Osteocyte (in vitro differentiated cells): ENCODE data around the gene CKMT2. TPM values are rescaled to one million over a fixed set of nuclear protein-coding genes. Genes with fewer than 3 reads are reported as not detected.

Experiments used
- DNase-seq: peaks from one replicate; pipeline ENCODE4 v3.0.0; 2021; ENCODE audit warnings: mixed read lengths; ENCODE audit not compliant: unreplicated experiment; ENCODE audit errors: extremely low spot score
- H3K27ac Mint-ChIP-seq: one replicate; pipeline ENCODE4 v1.8.0; 2021; ENCODE audit warnings: mild to moderate bottlenecking, mixed read lengths; ENCODE audit not compliant: unreplicated experiment
- H3K27me3 Mint-ChIP-seq: one replicate; pipeline ENCODE4 v1.8.0; 2021; ENCODE audit warnings: mixed read lengths; ENCODE audit not compliant: unreplicated experiment
- H3K36me3 Mint-ChIP-seq: one replicate; pipeline ENCODE4 v1.8.0; 2021; ENCODE audit warnings: mixed read lengths; ENCODE audit not compliant: unreplicated experiment
- H3K4me1 Mint-ChIP-seq: one replicate; pipeline ENCODE4 v1.8.0; 2021; ENCODE audit warnings: mixed read lengths; ENCODE audit not compliant: unreplicated experiment
- H3K4me3 Mint-ChIP-seq: one replicate; pipeline ENCODE4 v1.8.0; 2021; ENCODE audit warnings: mild to moderate bottlenecking, moderate library complexity, mixed read lengths; ENCODE audit not compliant: unreplicated experiment
- H3K9me3 Mint-ChIP-seq: one replicate; pipeline ENCODE4 v1.8.0; 2021; ENCODE audit warnings: mixed read lengths; ENCODE audit not compliant: unreplicated experiment
- CTCF ChIP-seq: fragments of 200-600 bp; sonication (generic); IDR thresholded peaks from 2 replicates; pipeline ENCODE4 v1.5.0; 2021; ENCODE audit warnings: antibody characterized with exemption, mild to moderate bottlenecking, moderate library complexity
- total RNA-seq: library from RNA; stranded (reverse); gene quantifications from 2 replicates; pipeline ENCODE4 v1.2.1, GENCODE V29; 2021

CKMT2 gene
- total RNA-seq, 1 donor from 2014 or later: not detected

GRCh38 chr5:81246697-81247096 lies 13.6 kb downstream of the CKMT2 start:
- H3K27ac Mint-ChIP-seq: no peak overlapping the region
- H3K4me1 Mint-ChIP-seq: peaks cover 4% of the 10 kb centered on the region
- H3K27me3 Mint-ChIP-seq: no peaks in the 10 kb centered on the region
- H3K4me3 Mint-ChIP-seq: no peak overlapping the region
- TF ChIP-seq CTCF: no peak
- peaks cover 6% of the 10 kb centered on the region for H3K36me3 Mint-ChIP-seq
- peaks cover 4% of the 10 kb centered on the region for H3K9me3 Mint-ChIP-seq
- no peak for DNase-seq

GRCh38 chr5:81247441-81247972 lies 14.4 kb downstream of the CKMT2 start:
- Mint-ChIP-seq H3K27ac (no peak overlapping the region), H3K36me3 (peaks cover 6% of the 10 kb centered on the region), H3K4me1 (peaks cover 4% of the 10 kb centered on the region), H3K27me3 (no peaks in the 10 kb centered on the region), H3K4me3 (no peak overlapping the region), H3K9me3 (peaks cover 4% of the 10 kb centered on the region)
- TF ChIP-seq CTCF: no peak
- DNase-seq: no peak

GRCh38 chr5:81249240-81249639 lies 16.1 kb downstream of the CKMT2 start:
- Mint-ChIP-seq H3K27ac (no peak overlapping the region), H3K4me3 (no peak overlapping the region), H3K27me3 (no peaks in the 10 kb centered on the region), H3K36me3 (peaks cover 6% of the 10 kb centered on the region), H3K4me1 (no peaks in the 10 kb centered on the region), H3K9me3 (peaks cover 4% of the 10 kb centered on the region)
- no peak for TF ChIP-seq CTCF
- no peak for DNase-seq

GRCh38 chr5:81250004-81250403 lies 16.9 kb downstream of the CKMT2 start:
- Mint-ChIP-seq H3K4me1 (no peaks in the 10 kb centered on the region), H3K27ac (no peak overlapping the region), H3K36me3 (peaks cover 6% of the 10 kb centered on the region), H3K27me3 (no peaks in the 10 kb centered on the region), H3K9me3 (peaks cover 4% of the 10 kb centered on the region), H3K4me3 (no peak overlapping the region)
- no peak for DNase-seq
- no peak for TF ChIP-seq CTCF

GRCh38 chr5:81251922-81252321 lies 18.8 kb downstream of the CKMT2 start:
- Mint-ChIP-seq H3K4me1 (peaks cover 1% of the 10 kb centered on the region), H3K4me3 (no peak overlapping the region), H3K9me3 (peaks cover 4% of the 10 kb centered on the region), H3K36me3 (peaks cover 6% of the 10 kb centered on the region), H3K27me3 (no peaks in the 10 kb centered on the region), H3K27ac (no peak overlapping the region)
- DNase-seq: no peak
- no peak for TF ChIP-seq CTCF
